H1 (cell line): ENCODE measurements around the gene DPYSL4. TPM values are rescaled to one million over a fixed set of nuclear protein-coding genes. Genes with fewer than 3 reads are reported as not detected.
"Not testable (repeated sequence)": the region's sequence is repeated elsewhere in the genome, so short reads cannot be mapped to it uniquely, and the experiment has no call there.

Source experiments
- CTCF ChIA-PET: fragments of 300-600 bp; sonication (Branson Sonifier 250); formaldehyde crosslinking; loops from one replicate; lab custom pipeline; 2021; ENCODE audit not compliant: partially characterized antibody; lab: Charles Lee
- POLR2A ChIA-PET: fragments of 300-600 bp; sonication (Branson Sonifier 250); formaldehyde crosslinking; loops from one replicate; lab custom pipeline; 2021; ENCODE audit warnings: inconsistent platforms; ENCODE audit not compliant: partially characterized antibody; lab: Charles Lee
- DNase-seq, 2 experiments: peaks; one replicate each; pipeline versions ENCODE4 v3.0.0 to v3.0.0-alpha.2; 2010 to 2022; ENCODE audit warnings: low spot score in 2 of 2, low read depth in 1 of 2, mixed read lengths in 1 of 2
- FAIRE-seq: peaks from 2 replicates; lab custom pipeline; 2011; peaks lifted over from hg19 to GRCh38; lab: Jason Lieb, UNC
- H2AFZ ChIP-seq: 2 replicates; pipeline ENCODE4 v1.8.1; 2012; ENCODE audit warnings: low read length, inconsistent platforms
- H2AK5ac ChIP-seq: 2 replicates; pipeline ENCODE4 v1.6.1; 2013; ENCODE audit warnings: low read depth, low read length
- H2BK120ac ChIP-seq: replicated peaks from 2 replicates; pipeline ENCODE3; 2013; ENCODE audit warnings: low read depth, low read length, inconsistent platforms
- H2BK12ac ChIP-seq: 2 replicates; pipeline ENCODE4 v1.6.1; 2013; ENCODE audit warnings: low read depth, low read length
- H2BK15ac ChIP-seq: 2 replicates; pipeline ENCODE4 v1.6.1; 2013; ENCODE audit warnings: low read length
- H2BK20ac ChIP-seq: 2 replicates; pipeline ENCODE4 v1.6.1; 2013; ENCODE audit warnings: low read length
- H2BK5ac ChIP-seq: 2 replicates; pipeline ENCODE4 v1.6.1; 2013; ENCODE audit warnings: low read depth, low read length
- H3K14ac ChIP-seq: 2 replicates; pipeline ENCODE4 v1.6.1; 2013; ENCODE audit warnings: inconsistent platforms; ENCODE audit not compliant: insufficient read length
- H3K18ac ChIP-seq: 2 replicates; pipeline ENCODE4 v1.6.1; 2013; ENCODE audit warnings: low read length; ENCODE audit errors: extremely low read depth
- H3K23ac ChIP-seq: 2 replicates; pipeline ENCODE4 v1.6.1; 2013; ENCODE audit warnings: inconsistent platforms; ENCODE audit not compliant: insufficient read length
- H3K23me2 ChIP-seq: 2 replicates; pipeline ENCODE4 v1.6.1; 2013; ENCODE audit warnings: low read depth, low read length
- H3K27ac ChIP-seq: 2 replicates; pipeline ENCODE4 v1.6.1; 2011; ENCODE audit warnings: low read depth, low read length, inconsistent platforms
- H3K27me3 ChIP-seq, 4 experiments: replicated peaks in 1 of 4; 1 replicate in 1 of 4; 2 replicates in 3 of 4; pipeline versions ENCODE4 v1.6.1 to v1.8.1; 2011 to 2013; ENCODE audit warnings: low read length in 3 of 4, mild to moderate bottlenecking in 3 of 4, inconsistent platforms in 2 of 4, mixed read lengths in 2 of 4, moderate library complexity in 1 of 4; ENCODE audit not compliant: control insufficient read depth in 3 of 4, insufficient read depth in 3 of 4; ENCODE audit errors: extremely low read depth in 1 of 4
- H3K36me3 ChIP-seq, 4 experiments: 2 replicates each; pipeline versions ENCODE4 v1.6.1 to v1.8.1; 2011 to 2013; ENCODE audit warnings: mild to moderate bottlenecking in 4 of 4, low read length in 3 of 4, moderate library complexity in 2 of 4, control low read depth in 1 of 4, inconsistent platforms in 1 of 4; ENCODE audit not compliant: insufficient read depth in 4 of 4, control insufficient read depth in 2 of 4
- H3K4ac ChIP-seq: replicated peaks from 2 replicates; pipeline ENCODE3; 2013; ENCODE audit warnings: low read length, low read depth, mixed read lengths, inconsistent platforms; ENCODE audit not compliant: insufficient read length
- H3K4me1 ChIP-seq, 4 experiments: replicated peaks in 1 of 4; 1 replicate in 1 of 4; 2 replicates in 3 of 4; pipeline versions ENCODE4 v1.6.1 to v1.8.1; 2011 to 2013; ENCODE audit warnings: low read length in 3 of 4, inconsistent platforms in 2 of 4, mixed read lengths in 1 of 4; ENCODE audit not compliant: insufficient read depth in 4 of 4, control insufficient read depth in 3 of 4
- H3K4me2 ChIP-seq, 2 experiments: 2 replicates each; pipeline versions ENCODE4 v1.6.1 to v1.8.1; 2011 to 2013; ENCODE audit warnings: low read depth in 2 of 2, low read length in 2 of 2, control low read depth in 1 of 2, inconsistent platforms in 1 of 2, mild to moderate bottlenecking in 1 of 2; ENCODE audit not compliant: insufficient read depth in 1 of 2
- H3K4me3 ChIP-seq, 4 experiments: fragments of 200-600, 300-600 bp in 1 of 4; sonication (generic), shearing (Covaris generic), sonication (Bioruptor Twin) in 1 of 4; 2 replicates each; pipeline versions ENCODE4 v1.5.1 to v1.8.1; 2011 to 2016; ENCODE audit warnings: low read length in 4 of 4, low read depth in 3 of 4, control low read depth in 2 of 4, inconsistent platforms in 2 of 4, mild to moderate bottlenecking in 2 of 4, mixed read lengths in 1 of 4, moderate library complexity in 1 of 4; ENCODE audit not compliant: insufficient read depth in 2 of 4; ENCODE audit errors: extremely low read depth in 1 of 4
- H3K56ac ChIP-seq: replicated peaks from 2 replicates; pipeline ENCODE3; 2013; ENCODE audit warnings: low read depth, mild to moderate bottlenecking, mixed read lengths, low read length, inconsistent platforms; ENCODE audit not compliant: insufficient read length
- H3K79me1 ChIP-seq: 2 replicates; pipeline ENCODE4 v1.6.1; 2013; ENCODE audit warnings: low read depth, low read length, control low read depth
- H3K79me2 ChIP-seq, 2 experiments: 2 replicates each; pipeline versions ENCODE4 v1.6.1 to v1.8.1; 2012 to 2013; ENCODE audit warnings: low read length in 2 of 2, mild to moderate bottlenecking in 2 of 2, inconsistent platforms in 1 of 2; ENCODE audit not compliant: insufficient read depth in 2 of 2, control insufficient read depth in 1 of 2
- H3K9ac ChIP-seq, 4 experiments: replicated peaks in 1 of 4; 1 replicate in 1 of 4; 2 replicates in 3 of 4; pipeline versions ENCODE4 v1.6.1 to v1.8.1; 2011 to 2013; ENCODE audit warnings: low read depth in 3 of 4, low read length in 3 of 4, control low read depth in 2 of 4, mild to moderate bottlenecking in 2 of 4, moderate library complexity in 2 of 4, inconsistent platforms in 1 of 4; ENCODE audit errors: extremely low read depth in 1 of 4
- H3K9me3 ChIP-seq, 2 experiments: 2 replicates each; pipeline versions ENCODE4 v1.6.1 to v1.8.1; 2012 to 2013; ENCODE audit warnings: mild to moderate bottlenecking in 2 of 2, moderate library complexity in 2 of 2, control low read depth in 1 of 2, inconsistent platforms in 1 of 2, low read depth in 1 of 2, low read length in 1 of 2, mixed read lengths in 1 of 2; ENCODE audit not compliant: insufficient read depth in 2 of 2
- H4K20me1 ChIP-seq, 2 experiments: replicated peaks in 1 of 2; 2 replicates each; pipeline versions ENCODE3 to v1.8.1; 2011 to 2013; ENCODE audit warnings: inconsistent platforms in 2 of 2, low read length in 2 of 2, mild to moderate bottlenecking in 1 of 2; ENCODE audit not compliant: insufficient read depth in 2 of 2, control insufficient read depth in 1 of 2
- H4K5ac ChIP-seq: 2 replicates; pipeline ENCODE4 v1.6.1; 2013; ENCODE audit warnings: low read length, low read depth, mixed read lengths, inconsistent platforms; ENCODE audit not compliant: insufficient read length
- H4K8ac ChIP-seq: 2 replicates; pipeline ENCODE4 v1.8.0; 2013; ENCODE audit warnings: mild to moderate bottlenecking, moderate library complexity, low read length, inconsistent platforms; ENCODE audit not compliant: insufficient read depth; ENCODE audit errors: extremely low read depth
- H4K91ac ChIP-seq: replicated peaks from 2 replicates; pipeline ENCODE3; 2013; ENCODE audit warnings: low read length, mixed read lengths, inconsistent platforms; ENCODE audit not compliant: insufficient read length
- WGBS, 2 experiments: shearing (Covaris generic) in 1 of 2; methylation state at CpG; one replicate each; pipeline versions ENCODE4 v1.1.6 to v1.1.7; 2013 to 2015; ENCODE audit warnings: low lambda C conversion rate in 2 of 2, mixed read lengths in 2 of 2, inconsistent platforms in 1 of 2, low coverage in 1 of 2, missing lambda C conversion rate in 1 of 2; ENCODE audit not compliant: insufficient replicate concordance in 2 of 2, insufficient coverage in 1 of 2, insufficient read length in 1 of 2; ENCODE audit errors: extremely low coverage in 1 of 2, missing lambda C conversion rate in 1 of 2; 5-methylcytosine and 5-hydroxymethylcytosine counted together
- polyA plus RNA-seq, 7 experiments: library from polyadenylated mRNA; depleted of rRNA in 3 of 7; stranded (reverse) in 5 of 7; unstranded in 2 of 7; fragments of >200 nt in 5 of 7; fragments of 200-250 nt in 2 of 7; gene quantifications; 1 replicate in 5 of 7; 2 replicates in 1 of 7; 4 replicates in 1 of 7; pipeline versions ENCODE4 v1.2.1 to v1.2.3, GENCODE V29; 2011 to 2013; ENCODE audit warnings: missing spikeins in 2 of 7, mixed read lengths in 2 of 7
- total RNA-seq: library from RNA; stranded (reverse); fragmentation: NEBNext Ultra II Directional; extraction: Animal tissue kit (Norgen Biotek cat#: 25700); gene quantifications from 2 replicates; pipeline ENCODE4 v1.2.1, GENCODE V29; 2021

DPYSL4 gene
- total and polyA plus RNA-seq, 2 of the 8 experiments (the other 6 are each of a cell fraction or from before 2014, with no cell fraction given), result 12.9 to 15.2 TPM

DNA sequence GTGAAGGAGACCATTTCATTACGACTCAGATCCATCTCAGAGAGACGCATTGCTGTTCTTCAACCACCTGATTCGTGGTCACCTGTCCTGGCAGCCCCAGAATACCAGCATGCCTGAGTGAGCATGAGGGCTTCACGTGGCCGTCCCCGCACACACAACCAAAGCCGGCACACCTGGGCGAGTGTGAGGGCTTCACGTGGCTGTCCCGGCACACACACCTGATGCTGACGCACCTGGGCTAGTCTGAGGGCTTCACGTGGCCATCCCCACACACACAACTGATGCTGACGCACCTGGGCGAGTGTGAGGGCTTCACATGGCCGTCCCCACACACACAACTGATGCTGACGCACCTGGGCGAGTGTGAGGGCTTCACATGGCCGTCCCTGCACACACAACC, 34.2 kb downstream of the DPYSL4 start:
- H2AK5ac ChIP-seq, H3K79me1 ChIP-seq, H3K14ac ChIP-seq, H2BK12ac ChIP-seq, FAIRE-seq, POLR2A ChIA-PET, H2BK20ac ChIP-seq, H2BK5ac ChIP-seq, H3K23ac ChIP-seq, H3K4me3 ChIP-seq, H3K18ac ChIP-seq, H2BK15ac ChIP-seq, H2BK120ac ChIP-seq, H4K5ac ChIP-seq, H3K4me1 ChIP-seq, H3K9ac ChIP-seq, H3K27ac ChIP-seq, H3K27me3 ChIP-seq, H4K8ac ChIP-seq, H4K20me1 ChIP-seq, H3K56ac ChIP-seq, H3K4ac ChIP-seq, H2AFZ ChIP-seq, H4K91ac ChIP-seq, H3K79me2 ChIP-seq, H3K4me2 ChIP-seq, H3K36me3 ChIP-seq, DNase-seq, H3K23me2 ChIP-seq: not testable (repeated sequence)
- H3K9me3 ChIP-seq, result peaks cover 21 to 22% of the 10 kb centered on the region in 2 experiments
- WGBS, 2 experiments, result 92% methylated on average over 17 of the region's 18 CpGs; no CpG with 5 or more reads in 1 of the 2 experiments
- CTCF ChIA-PET, result interaction anchor here (0.6 to 1.0 kb wide), 2 partner anchors 19 to 46 kb away, joined by 3 read pairs; no protein-coding TSS in a partner anchor
